Fibroblast of pulmonary artery (primary cell): ENCODE measurements around the gene EXOC6B.

Experiments used
- DNase-seq: peaks from one replicate; pipeline ENCODE4 v3.0.0-alpha.2; 2010; ENCODE audit warnings: low read depth
- H3K4me3 ChIP-seq: replicated peaks from 2 replicates; pipeline ENCODE4 v1.5.1; 2011; ENCODE audit warnings: low read depth, mild to moderate bottlenecking, control low read depth, low read length, moderate library complexity
- CTCF ChIP-seq: IDR thresholded peaks from 2 replicates; pipeline ENCODE4 v1.5.1; 2011; ENCODE audit warnings: mild to moderate bottlenecking, control low read depth, low read length, inconsistent platforms; ENCODE audit errors: missing control alignments

The EXOC6B gene

GRCh38 chr2:72745679-72746368, 80.0 kb downstream of the EXOC6B start:
- DNase-seq: peak; percentile 88

GRCh38 chr2:72744049-72744448, 81.8 kb downstream of the EXOC6B start:
- DNase-seq: peak; percentile 73
- no peak overlapping the region for H3K4me3 ChIP-seq
- no peak for TF ChIP-seq CTCF

More at GRCh38 chr2:72745679-72746368, 80.0 kb downstream of the EXOC6B start:
- no peak overlapping the region for H3K4me3 ChIP-seq
- TF ChIP-seq CTCF: peak; percentile 71

GRCh38 chr2:72743481-72743880, 82.4 kb downstream of the EXOC6B start:
- no peak for TF ChIP-seq CTCF
- H3K4me3 ChIP-seq: no peak overlapping the region
- DNase-seq: no peak

GRCh38 chr2:72738096-72738495, 87.7 kb downstream of the EXOC6B start:
- no peak for TF ChIP-seq CTCF
- no peak for DNase-seq
- H3K4me3 ChIP-seq: no peak overlapping the region

GRCh38 chr2:72734432-72734831, 91.4 kb downstream of the EXOC6B start:
- H3K4me3 ChIP-seq: no peak overlapping the region
- no peak for DNase-seq
- no peak for TF ChIP-seq CTCF

- no peak for TF ChIP-seq CTCF
- no peak for DNase-seq
- H3K4me3 ChIP-seq: no peak overlapping the region
These were observed 94.7 kb downstream of the EXOC6B start for GRCh38 chr2:72731116-72731515.

GRCh38 chr2:72727356-72727755, 98.5 kb downstream of the EXOC6B start:
- TF ChIP-seq CTCF: no peak
- no peak for DNase-seq
- H3K4me3 ChIP-seq: no peak overlapping the region
